GM19025 (cell line): ENCODE data around the gene LRBA.

Experiments
- ATAC-seq: cut with Tn5 transposase; IDR thresholded peaks from one replicate; pipeline ENCODE4 v1.9.1; 2021; ENCODE audit warnings: mild to moderate bottlenecking, low read depth, moderate library complexity; ENCODE audit not compliant: unreplicated experiment

Gene LRBA

GRCh38 chr4:150464523-150464922 is 550.6 kb downstream of the LRBA start:
- no peak for ATAC-seq

GRCh38 chr4:150462743-150463142 is 552.3 kb downstream of the LRBA start:
- ATAC-seq = no peak

GRCh38 chr4:150461957-150462356 is 553.1 kb downstream of the LRBA start:
- ATAC-seq = no peak

- no peak for ATAC-seq
Observed at GRCh38 chr4:150457802-150458201, 557.3 kb downstream of the LRBA start.

GRCh38 chr4:150451883-150452282 is 563.2 kb downstream of the LRBA start:
- no peak for ATAC-seq

DNA sequence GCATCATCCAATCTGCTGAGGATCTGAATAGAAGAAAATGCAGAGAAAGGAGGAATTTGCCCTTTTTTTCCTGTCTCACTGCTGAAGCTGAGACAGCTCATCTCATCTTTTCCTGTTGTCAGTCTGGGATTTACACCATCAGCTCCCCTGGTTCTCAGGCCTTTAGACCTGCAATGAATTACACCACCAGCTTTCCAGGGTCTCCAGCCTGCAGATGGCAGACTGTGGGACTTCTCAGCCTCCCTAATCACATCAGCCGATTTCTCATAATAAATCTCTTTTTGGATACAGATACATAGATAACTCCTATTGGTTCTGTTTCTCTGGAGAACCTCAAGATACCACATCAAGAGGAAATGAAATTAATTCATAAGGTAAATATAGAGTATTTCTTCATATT is 567.7 kb downstream of the LRBA start:
- no peak for ATAC-seq

- ATAC-seq = no peak
Observed at GRCh38 chr4:150439451-150439933, 575.6 kb downstream of the LRBA start.

DNA sequence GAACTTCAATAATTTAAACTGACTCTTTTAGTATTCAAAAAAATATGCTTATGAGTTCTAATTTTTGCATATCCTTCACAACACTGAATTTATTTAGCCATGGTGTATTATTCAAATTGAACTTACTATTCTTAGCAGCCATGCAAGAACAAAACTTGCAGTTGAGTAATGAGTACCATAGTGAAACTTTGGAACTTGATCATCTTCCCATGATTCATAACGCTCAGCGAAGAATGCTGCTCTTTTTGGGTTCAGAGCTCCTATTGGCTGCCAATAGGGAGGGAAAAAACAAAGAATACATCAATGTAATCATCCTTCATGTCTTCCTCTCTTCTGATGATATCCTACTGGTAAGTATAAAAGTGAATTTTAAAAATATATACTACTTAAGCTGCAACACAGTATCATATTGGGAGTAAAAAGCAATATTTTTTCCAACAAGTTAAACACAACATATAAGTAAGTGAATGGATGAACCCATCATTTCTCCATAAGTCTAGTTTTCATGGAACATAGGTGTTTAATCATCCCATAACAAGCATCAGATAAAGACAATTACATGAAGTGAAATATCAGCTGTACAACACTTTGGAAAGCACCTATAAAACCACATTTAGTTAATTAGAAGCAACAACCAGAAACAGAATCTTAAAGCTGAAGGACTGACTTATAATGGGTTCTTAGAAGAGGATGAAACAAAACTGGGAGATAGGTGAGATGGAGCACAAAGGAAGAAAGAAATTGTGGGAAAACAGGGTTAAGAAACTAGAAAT is 578.3 kb downstream of the LRBA start:
- no peak for ATAC-seq

DNA sequence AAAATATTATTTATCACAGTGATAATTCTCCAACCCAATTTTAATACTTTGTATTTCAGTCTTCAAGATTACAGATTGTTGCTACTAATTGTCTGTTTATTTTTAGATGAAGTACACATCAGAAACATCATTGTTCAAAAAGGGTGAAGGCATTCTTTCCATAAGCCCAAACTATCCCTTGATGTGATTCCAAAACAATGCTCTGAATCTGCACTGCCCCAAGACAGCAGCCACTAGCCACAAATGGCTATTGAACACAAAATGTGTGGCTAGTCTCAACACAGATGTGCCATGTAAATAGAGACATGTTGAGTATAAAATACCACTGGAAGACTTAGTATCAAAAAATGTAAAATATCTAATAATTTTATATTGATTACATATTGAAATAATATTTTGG is 583.9 kb downstream of the LRBA start:
- ATAC-seq = no peak

GRCh38 chr4:150425161-150425560 is 589.9 kb downstream of the LRBA start:
- no peak for ATAC-seq

GRCh38 chr4:150423503-150423902 is 591.6 kb downstream of the LRBA start:
- no peak for ATAC-seq

DNA sequence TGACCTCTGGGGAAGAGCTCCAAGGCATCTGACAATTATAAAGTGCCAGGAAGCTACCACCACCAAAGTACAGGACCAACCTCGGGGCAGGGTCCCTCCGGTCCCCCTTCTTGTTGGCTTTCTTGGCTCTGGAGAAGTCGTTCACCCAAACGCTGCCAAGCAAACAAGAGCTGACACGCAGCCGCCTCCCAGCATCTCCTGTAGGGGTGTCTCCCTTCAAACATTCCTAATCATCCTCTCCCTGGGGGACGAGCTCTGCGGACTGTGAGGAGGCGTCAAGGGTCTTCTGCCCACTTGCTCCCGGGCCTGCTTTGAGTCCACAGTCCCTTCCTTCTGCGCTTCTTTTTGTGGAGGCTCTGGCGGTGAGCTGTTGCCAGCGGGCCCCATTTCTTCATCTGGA is 592.0 kb downstream of the LRBA start:
- no peak for ATAC-seq

- no peak for ATAC-seq
Observed at GRCh38 chr4:150421612-150422011, 593.5 kb downstream of the LRBA start.

DNA sequence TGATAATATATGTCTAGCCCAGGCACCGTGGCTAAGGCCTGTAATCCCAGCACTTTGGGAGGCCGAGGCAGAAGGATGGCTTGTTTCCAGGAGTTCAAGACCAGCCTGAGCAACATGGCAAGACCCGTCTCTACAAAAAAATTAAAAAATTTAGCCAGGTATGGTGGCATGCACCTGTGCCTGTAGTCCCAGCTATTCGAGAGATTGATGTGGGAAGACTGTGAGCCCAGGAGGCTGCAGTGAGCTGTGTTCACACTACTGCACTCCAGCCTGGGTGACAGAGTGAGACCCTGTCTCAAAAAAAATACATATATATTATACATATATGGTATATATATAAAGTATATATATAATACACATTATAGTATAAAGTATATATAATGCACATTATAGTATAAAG is 595.1 kb downstream of the LRBA start:
- no peak for ATAC-seq

DNA sequence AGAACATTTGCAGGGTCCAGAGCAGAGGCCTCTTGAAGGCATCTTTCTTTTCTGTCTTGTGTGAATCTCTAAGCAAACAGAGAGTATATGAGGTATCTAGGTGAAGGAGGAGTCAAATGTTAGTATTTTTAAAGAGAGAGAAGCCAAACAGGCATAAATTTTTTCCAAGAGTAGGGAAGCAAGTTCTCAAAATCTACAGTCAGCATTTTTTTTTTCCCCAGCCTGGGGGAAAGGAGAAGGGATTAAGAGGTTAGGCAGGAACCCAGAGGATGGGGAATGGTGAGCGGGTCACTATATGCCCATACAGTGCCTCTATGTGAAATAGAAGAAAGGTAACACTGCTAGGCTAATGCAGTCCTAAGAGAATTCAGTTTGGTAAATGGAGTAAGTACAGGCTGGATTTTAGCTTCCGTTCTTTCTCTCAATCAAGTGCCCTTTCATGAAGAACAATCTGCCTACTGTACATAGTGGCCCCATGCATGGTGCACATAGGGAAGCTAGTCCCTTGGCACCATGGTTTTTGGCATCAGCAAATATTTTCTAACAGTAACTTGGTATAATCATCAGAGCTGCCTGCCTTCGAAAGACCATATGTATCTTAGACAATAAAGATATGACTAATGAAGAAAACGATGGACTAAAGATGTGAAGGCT is 596.2 kb downstream of the LRBA start:
- ATAC-seq = no peak

- no peak for ATAC-seq
Observed at GRCh38 chr4:150415213-150415612, 599.9 kb downstream of the LRBA start.

- ATAC-seq = no peak
Observed at GRCh38 chr4:150411520-150411919, 603.6 kb downstream of the LRBA start.

GRCh38 chr4:150402871-150403272 is 612.2 kb downstream of the LRBA start:
- ATAC-seq = no peak

- ATAC-seq = no peak
Observed at GRCh38 chr4:150401083-150401687, 613.9 kb downstream of the LRBA start.

DNA sequence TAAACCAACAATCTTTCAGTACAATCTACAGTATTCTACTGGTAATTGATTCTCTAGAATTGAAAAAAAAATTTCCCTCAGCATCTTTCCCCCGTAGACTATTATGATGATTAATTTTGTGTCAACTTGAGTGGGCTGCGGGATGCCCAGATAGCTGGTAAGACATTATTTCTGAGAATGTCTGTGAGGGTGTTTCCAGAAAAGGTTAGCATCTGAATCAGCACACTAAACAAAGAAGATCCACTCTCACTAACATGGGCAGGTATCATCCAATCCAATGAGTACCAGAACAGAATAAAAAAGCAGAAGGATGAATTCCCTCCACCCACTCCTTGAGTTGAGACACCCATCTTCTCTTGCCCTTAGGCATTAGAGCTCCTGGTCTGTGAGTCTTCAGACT is 619.2 kb downstream of the LRBA start:
- no peak for ATAC-seq

DNA sequence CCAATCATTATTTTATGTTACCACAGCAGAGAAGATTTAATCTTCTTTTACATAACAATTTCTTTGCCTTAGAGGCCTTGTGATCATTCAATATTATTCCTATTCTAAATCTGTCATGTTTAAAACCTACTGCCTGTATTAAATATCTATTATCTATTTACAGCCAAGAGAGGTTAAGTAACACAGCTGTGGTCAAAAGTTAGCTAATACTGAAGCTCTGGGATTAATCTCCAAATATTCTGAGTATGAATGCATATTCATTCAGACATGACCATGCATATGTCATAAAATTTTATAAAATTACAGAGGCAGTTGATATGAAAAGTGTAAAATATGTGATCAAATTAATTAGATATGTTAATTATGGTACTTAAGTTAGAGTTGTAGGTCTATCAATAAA is 621.0 kb downstream of the LRBA start:
- ATAC-seq = no peak

DNA sequence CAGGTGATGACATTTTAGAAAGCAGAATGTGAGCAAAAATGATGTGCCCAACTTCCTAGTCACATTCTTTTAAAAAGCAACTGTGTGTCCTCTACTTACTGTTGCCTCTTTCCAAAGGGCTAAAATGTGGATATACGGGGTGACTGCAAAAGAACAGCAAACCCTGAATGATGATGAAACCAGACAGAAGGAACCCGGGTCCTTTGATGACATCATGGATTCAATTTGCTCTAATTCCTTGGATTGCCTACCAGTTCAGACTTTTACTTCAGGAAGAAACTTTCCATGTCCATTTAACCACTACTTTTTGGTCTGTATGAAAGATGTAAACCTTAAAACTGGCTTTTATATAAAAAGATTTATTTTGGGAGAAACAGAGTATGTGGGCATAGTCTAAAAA is 624.0 kb downstream of the LRBA start:
- no peak for ATAC-seq
